ENCODE measurements around the gene CCDC179.

GRCh38 chr11:22884217-22884616 lies 23.9 kb upstream of the CCDC179 start:
- no peak for TF ChIP-seq CTCF (IDR thresholded peaks at IDR 0.05; ENCODE audit: low read length)
- TF ChIP-seq EZH2 (IDR thresholded peaks at IDR 0.05; ENCODE audit: borderline replicate concordance, low read length), result no peak

Measured in OCI-LY1 (cell line).